Astrocyte of the hippocampus (primary cell): ENCODE data around the gene PSAT1.

ENCODE experiments used
- DNase-seq: peaks from one replicate; pipeline ENCODE4 v3.0.0; 2011; ENCODE audit warnings: low read depth, low spot score

The PSAT1 gene

DNA sequence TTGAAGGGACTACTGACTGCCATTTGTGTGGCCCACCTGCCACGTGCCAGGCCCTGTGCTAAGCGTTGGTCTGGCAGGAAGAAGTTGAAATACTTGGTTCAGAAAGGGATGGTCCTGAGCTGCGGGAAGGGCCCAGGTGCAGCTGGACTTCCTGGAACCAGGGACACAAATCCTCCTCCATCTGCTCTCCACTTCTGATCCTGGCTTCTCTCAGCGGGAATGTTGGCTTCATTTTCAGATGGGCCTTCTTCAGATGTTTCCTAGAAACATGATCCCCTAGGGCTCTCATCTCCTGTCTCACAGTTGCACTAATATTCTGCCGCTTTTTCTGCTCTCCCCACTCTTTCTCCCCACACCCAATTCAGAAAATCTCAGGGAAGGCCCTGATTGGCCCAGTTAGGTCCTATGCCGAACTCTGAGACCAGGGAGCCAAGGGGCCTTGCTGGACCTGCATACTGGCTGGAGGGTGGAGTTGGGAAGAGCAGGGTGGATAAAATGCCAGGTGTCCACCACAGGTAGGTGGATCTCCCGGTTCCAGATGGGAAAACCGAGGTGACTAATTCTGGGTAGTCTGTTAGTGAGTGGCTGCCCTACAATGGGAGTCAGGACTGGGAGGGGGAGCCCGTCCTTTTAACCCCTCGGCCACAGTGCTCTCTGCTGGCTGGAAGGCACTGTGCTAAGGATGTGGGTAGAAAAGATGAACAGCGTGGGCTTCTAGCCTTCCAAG is 19.4 kb downstream of the PSAT1 start:
- no peak for DNase-seq

- DNase-seq, result peak; percentile 23
Measured at GRCh38 chr9:78319197-78320029, 22.5 kb downstream of the PSAT1 start.

DNA sequence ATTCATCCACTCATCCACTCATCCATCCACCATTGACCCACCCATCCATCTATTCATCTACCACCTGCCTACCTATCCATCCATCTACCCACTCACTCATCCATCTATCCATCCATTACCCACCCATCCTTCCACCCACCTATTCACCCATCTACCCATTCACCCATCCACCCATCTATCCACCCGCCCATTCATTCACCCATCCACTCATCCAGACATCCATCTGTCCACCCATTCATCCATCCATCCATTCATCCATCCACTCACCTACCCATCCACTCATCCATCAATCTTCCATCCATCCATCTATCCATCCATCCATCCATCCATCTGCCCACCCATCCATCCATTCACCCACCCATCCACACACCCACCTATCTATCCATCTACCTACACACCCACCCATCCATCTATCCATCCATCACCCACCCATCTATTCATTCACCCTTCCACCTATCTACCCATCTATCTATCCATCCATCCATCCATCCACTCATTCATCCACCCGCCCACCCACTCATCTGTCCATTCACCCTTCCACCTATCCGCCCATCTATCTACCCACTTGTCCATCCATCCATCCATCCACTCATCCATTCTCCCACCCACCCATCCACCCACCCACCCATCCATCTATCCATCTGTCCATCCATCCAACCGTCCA is 23.2 kb downstream of the PSAT1 start:
- DNase-seq, result no peak

GRCh38 chr9:78320875-78321496 is 24.1 kb downstream of the PSAT1 start:
- no peak for DNase-seq

DNA sequence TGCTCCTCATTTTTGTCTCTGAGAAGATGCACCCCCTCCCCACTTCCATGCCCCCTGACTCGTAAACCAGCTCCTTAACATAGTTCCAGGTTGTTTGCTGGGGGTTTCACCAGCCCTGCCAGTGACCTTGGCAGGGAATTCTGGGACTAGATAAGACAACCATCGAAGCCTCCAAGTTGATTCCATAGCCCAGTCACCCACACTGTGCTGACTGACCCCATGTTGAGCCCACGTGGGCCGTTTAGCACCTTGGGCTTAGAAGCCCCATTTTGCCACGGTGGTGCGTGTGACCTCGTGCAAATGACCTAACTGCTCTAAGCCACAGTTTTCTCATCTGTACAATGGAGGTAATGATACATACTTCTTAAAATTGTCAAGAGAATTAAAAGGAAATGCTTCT is 24.6 kb downstream of the PSAT1 start:
- DNase-seq, result no peak

GRCh38 chr9:78324068-78324650 is 27.2 kb downstream of the PSAT1 start:
- DNase-seq, result no peak

DNA sequence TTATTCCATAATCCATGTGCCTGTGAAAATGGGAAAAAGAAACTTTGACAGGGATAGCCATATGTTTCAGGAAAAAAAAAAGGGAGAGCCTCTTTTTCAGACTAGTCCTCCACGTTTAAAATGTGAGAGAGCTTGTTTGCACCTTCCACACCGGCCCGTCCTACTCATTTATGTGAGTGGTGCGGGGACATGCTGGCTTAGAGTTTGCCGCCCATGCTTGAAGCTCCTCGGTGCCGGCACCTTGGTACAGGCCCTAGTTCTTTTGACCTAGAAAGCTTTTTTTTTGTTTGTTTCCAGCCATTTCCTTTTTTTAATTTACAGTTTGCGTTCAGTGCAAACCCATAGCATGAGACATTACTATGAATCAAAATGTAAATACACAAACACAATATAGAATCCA is 27.8 kb downstream of the PSAT1 start:
- DNase-seq, result no peak

DNA sequence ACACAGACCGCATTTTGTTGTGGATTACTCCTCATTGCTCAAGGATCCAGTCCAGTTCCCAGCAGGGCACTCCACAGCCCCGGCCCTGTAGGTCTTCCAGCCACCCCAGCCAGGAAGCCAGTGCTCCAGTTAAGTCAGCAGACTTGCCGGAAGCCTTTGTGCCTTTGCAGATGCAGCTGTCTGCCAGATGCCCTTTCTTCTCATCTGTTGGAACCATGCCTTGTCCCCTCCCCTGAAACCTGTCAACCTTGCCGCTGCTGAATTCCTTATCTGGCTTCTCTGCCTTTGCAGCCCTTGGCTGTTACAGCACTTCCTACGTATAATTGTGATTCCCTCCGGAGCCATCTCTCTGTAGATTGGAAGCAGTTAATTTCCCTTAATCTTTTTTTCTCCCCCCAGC is 28.4 kb downstream of the PSAT1 start:
- DNase-seq, result no peak

- DNase-seq, result no peak
Measured at GRCh38 chr9:78325846-78326360, 29.0 kb downstream of the PSAT1 start.

GRCh38 chr9:78326564-78326963 is 29.6 kb downstream of the PSAT1 start:
- no peak for DNase-seq

DNA sequence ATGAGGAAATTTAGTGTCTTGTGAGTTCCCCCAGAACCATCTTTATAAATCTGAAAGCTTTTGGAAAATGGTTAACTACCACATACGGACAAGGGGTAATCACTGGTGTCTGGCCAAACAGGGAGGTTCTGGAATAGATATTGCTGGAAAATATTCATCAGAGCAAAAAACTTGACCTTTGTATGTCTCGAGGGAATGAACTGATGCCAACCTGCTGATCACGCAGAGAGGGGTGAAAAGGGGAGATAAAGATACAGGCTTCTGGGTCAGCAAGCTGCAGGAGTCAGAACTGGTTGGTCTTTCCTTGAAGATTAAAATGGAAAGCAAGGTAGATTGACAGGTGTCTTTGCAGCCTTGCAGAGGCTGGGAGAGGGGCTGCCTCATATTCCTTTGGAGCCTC is 35.5 kb downstream of the PSAT1 start:
- no peak for DNase-seq

DNA sequence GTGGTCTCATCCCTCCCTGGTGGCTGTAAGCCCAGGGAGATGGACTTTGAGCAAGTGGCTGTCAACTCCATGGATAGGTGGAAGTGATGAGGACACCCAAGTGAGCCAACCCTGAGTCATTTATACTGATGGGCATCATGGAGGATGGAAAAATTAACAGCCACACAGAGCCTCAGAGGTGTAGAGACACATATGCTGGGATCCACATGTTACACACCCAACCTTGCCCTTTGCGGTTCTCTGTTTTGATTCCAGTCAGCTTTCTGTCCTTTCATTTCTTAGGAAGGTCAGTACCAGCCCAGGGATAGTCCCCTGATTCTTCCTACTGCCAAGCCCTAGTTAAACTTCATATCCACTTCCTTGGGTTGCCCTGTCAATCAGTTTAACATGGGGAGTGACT is 51.9 kb downstream of the PSAT1 start:
- no peak for DNase-seq

DNA sequence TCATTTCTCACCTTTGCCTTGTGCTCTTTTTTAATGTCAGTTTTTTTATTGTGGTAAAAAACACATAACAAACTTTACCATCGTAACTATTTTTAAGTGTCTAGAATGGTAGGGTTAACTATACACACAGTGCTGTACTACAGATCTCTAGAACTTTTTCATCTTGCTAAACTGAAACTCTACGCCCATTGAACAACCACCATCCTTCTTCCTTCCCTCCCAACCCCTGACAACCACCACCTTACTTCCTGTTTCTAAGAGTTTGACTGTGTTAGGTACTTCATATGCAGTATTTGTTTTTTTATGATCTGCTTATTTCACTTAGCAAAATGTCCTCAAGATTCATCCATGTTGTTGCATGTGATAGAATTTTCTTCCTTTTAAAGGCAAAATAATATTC is 54.9 kb downstream of the PSAT1 start:
- DNase-seq, result no peak

DNA sequence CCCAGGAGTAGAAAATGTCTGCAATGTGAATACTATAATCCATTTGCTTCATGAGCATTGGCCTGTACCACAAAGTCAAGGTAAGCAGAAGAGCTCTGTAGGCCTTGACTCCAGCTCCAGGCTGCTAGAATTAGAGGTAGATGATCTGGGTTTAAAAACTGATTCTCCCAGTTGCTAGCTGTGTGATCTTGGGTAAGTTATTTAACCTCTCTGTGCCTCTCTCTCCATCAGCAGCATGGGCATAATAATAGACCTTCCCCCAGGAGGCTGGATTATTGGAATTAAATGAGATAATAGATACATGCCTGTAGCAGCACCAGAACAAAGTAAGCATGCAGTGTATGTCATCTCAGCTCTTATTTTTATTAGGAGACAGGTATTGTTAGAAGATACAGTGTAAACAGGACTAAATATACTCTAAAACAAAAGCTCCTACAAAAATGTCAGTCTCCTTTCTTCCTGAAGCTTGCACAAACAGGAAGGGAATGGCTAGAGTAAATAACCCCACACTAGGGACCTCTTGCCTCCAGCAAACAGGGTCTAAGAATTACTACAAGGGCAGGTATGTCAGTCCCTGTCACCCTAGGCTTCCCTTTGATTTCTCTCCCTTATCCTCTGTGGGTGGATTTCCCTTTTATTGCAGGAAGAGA is 57.5 kb downstream of the PSAT1 start:
- no peak for DNase-seq

DNA sequence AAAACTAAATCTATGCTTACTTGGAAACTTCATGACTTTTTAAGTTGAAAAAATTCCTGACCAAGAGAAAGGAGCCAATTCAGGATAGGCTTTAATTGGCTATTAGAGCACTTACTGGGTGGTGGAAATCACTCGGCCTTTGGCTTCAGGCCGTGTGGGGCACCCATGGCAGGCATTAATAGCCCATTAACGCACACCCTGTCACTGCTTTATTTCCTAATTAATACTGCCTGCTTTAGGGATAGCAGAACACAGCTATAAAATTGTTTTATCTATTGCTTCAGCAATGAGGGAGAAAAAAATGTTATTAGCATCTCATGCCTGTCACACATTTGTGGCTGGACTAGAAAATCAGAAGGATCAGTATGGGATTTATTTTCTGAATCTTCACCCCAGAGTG is 58.1 kb downstream of the PSAT1 start:
- no peak for DNase-seq

- DNase-seq, result no peak
Measured at GRCh38 chr9:78356634-78357033, 59.7 kb downstream of the PSAT1 start.

GRCh38 chr9:78357165-78357873 is 60.4 kb downstream of the PSAT1 start:
- DNase-seq, result no peak

DNA sequence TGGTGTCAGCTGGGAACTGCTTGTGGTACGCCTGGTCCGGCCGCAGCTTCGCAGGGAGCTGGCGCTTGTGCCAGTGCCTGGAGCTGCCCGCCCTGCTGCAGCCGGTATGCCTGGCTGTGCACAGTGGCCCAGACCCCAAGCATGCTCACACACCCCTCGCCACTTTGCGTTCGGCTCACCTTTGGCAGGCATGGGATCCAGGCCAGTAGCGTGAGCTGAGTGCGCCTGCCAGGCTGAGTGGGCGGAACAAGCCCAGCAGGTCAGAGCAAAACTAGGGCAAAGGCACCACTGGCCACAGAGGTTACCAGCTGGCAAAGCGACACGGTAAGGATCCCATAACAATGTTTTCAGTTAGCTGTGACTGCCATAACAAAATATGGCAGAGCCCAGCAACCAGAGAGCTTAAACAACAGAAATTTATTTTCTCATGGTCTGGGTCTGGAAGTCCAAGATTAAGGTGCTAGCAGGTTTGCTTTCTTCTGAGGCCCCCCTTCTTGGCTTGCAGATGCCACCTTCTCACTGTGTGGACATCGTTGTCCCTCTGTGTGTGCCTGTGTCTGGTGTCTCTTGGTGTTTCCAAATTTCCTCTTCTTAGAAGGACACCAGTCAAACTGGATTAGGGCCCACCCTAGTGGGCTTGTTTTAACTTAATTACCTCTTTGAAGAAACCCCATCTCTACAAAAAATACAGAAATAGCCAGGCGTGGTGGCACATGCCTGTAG is 61.6 kb downstream of the PSAT1 start:
- DNase-seq, result no peak

DNA sequence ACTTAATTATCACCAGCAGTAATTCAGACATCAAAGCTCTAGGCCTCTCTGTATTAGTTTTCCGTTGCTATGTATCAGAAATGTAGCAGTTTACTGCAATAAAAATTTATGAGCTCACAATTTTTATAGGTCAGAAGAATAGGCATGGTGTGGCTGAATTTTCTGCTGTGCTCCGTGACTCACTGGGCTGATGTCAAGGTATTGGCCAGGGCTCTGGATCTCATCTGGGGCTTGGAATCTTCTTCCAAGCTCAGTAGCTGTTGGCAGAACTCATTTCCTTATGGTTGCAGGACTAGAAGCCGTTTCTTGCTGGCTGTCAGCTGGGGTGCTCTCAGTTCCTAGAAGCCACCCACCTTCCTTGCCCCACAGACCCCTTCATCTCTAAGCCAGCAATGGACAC is 66.3 kb downstream of the PSAT1 start:
- no peak for DNase-seq
